Stomach (tissue), 4 donors: ENCODE measurements around the gene JPH2.

Experiments
- EP300 ChIP-seq: sonication (generic); formaldehyde crosslinking; IDR thresholded peaks from one replicate; pipeline ENCODE4 v1.6.1; 2017; ENCODE audit warnings: antibody characterized with exemption
- POLR2A ChIP-seq, 4 donors: fragments of 450-650 bp; IDR thresholded peaks; one replicate each; pipeline ENCODE4 v1.6.1; 2016; ENCODE audit warnings: antibody characterized with exemption in 4 of 4, control low read depth in 2 of 4, mild to moderate bottlenecking in 1 of 4, moderate library complexity in 1 of 4
- POLR2AphosphoS5 ChIP-seq, 3 donors: sonication (generic); formaldehyde crosslinking; IDR thresholded peaks; one replicate each; pipeline ENCODE4 v1.6.1; 2016; ENCODE audit warnings: antibody characterized with exemption in 3 of 3
- TF ChIP-seq, protein P1 (sequence below), 7 experiments: fragments of 450-650 bp in 4 of 7; fragments of 200-600 bp in 3 of 7; sonication (generic) in 3 of 7; IDR thresholded peaks; one replicate each; pipeline ENCODE4 v1.5.1; 2016 to 2019; ENCODE audit warnings: antibody characterized with exemption in 7 of 7, control low read depth in 2 of 7, mild to moderate bottlenecking in 1 of 7

DNA sequence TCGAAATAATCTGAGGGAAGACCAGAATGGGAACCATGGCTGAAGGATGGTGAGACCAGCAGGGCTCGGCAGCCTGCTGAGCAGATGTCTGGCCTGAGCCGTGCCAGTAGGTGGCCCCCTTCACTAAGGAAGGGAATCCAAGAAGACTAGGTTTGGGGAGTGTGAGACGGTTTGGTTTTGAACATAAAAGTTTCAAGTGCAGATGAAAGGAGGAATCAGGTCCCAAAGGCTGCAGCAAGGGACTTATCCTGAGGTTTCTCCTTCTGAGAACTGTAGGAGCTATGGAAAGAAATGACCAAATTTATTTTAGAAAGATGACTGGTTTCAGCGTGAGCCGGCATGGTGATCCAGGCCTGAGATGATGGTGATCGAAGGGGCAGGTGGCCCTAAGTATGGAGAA, 28.1 kb upstream of the JPH2 start:
- TF ChIP-seq, protein P1, sequence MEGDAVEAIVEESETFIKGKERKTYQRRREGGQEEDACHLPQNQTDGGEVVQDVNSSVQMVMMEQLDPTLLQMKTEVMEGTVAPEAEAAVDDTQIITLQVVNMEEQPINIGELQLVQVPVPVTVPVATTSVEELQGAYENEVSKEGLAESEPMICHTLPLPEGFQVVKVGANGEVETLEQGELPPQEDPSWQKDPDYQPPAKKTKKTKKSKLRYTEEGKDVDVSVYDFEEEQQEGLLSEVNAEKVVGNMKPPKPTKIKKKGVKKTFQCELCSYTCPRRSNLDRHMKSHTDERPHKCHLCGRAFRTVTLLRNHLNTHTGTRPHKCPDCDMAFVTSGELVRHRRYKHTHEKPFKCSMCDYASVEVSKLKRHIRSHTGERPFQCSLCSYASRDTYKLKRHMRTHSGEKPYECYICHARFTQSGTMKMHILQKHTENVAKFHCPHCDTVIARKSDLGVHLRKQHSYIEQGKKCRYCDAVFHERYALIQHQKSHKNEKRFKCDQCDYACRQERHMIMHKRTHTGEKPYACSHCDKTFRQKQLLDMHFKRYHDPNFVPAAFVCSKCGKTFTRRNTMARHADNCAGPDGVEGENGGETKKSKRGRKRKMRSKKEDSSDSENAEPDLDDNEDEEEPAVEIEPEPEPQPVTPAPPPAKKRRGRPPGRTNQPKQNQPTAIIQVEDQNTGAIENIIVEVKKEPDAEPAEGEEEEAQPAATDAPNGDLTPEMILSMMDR (IDR thresholded peaks at IDR 0.05): peak in 5 of 7 experiments; percentile 60 to 69 (median 66)
- TF ChIP-seq POLR2AphosphoS5 (IDR thresholded peaks at IDR 0.05) (peak in 2 of 3 donors; percentile 11 to 23), POLR2A (IDR thresholded peaks at IDR 0.05) (no peak), EP300 (no peak)
